PFSK-1 (cell line): Measurements from ENCODE around the gene PLK5.

Experiments
- FOXP2 ChIP-seq: optimal IDR thresholded peaks from 2 replicates; pipeline ENCODE3; 2011; ENCODE audit warnings: borderline replicate concordance, control low read depth, inconsistent platforms; ENCODE audit not compliant: insufficient read depth; ENCODE audit errors: extremely low read length, extremely low read depth
- POLR2AphosphoS5 ChIP-seq: IDR thresholded peaks from 2 replicates; pipeline ENCODE4 v1.6.1; 2012; ENCODE audit warnings: low read depth, mild to moderate bottlenecking, control low read depth, low read length, moderate library complexity
- REST ChIP-seq, 2 experiments: IDR thresholded peaks; 2 replicates each; pipeline versions ENCODE4 v1.6.1 to v1.8.0; 2011 to 2012; ENCODE audit warnings: low read depth in 2 of 2, low read length in 2 of 2, control low read depth in 1 of 2, inconsistent platforms in 1 of 2, mild to moderate bottlenecking in 1 of 2, moderate library complexity in 1 of 2; ENCODE audit not compliant: insufficient read depth in 1 of 2
- SIN3A ChIP-seq: IDR thresholded peaks from 2 replicates; pipeline ENCODE4 v1.6.1; 2012; ENCODE audit warnings: mild to moderate bottlenecking, low read length, moderate library complexity, borderline replicate concordance; ENCODE audit not compliant: insufficient read depth
- TAF1 ChIP-seq: IDR thresholded peaks from 2 replicates; pipeline ENCODE4 v1.6.1; 2012; ENCODE audit warnings: low read length, control low read depth, borderline replicate concordance; ENCODE audit not compliant: insufficient read depth

PLK5 gene

GRCh38 chr19:1576242-1577089 is 52.6 kb downstream of the PLK5 start:
- TF ChIP-seq POLR2AphosphoS5 (peak; percentile 10; the same call in 1 of the 2 replicates), TAF1 (no peak)

GRCh38 chr19:1577090-1577928 is 53.4 kb downstream of the PLK5 start:
- TF ChIP-seq SIN3A (no peak), TAF1 (no peak), REST (IDR thresholded peaks at IDR 0.05; ENCODE audit: insufficient read depth in 1 of 2, low read depth in 2 of 2, low read length in 2 of 2) (no peak), POLR2AphosphoS5 (no peak), FOXP2 (no peak)

GRCh38 chr19:1577929-1578618 is 54.2 kb downstream of the PLK5 start:
- TF ChIP-seq TAF1 (no peak), POLR2AphosphoS5 (no peak), SIN3A (no peak), FOXP2 (no peak), REST (IDR thresholded peaks at IDR 0.05; ENCODE audit: insufficient read depth in 1 of 2, low read depth in 2 of 2, low read length in 2 of 2) (no peak)

GRCh38 chr19:1579222-1579621 is 55.3 kb downstream of the PLK5 start:
- TF ChIP-seq SIN3A (no peak), REST (IDR thresholded peaks at IDR 0.05; ENCODE audit: insufficient read depth in 1 of 2, low read depth in 2 of 2, low read length in 2 of 2) (no peak), FOXP2 (no peak), TAF1 (no peak), POLR2AphosphoS5 (no peak)

DNA sequence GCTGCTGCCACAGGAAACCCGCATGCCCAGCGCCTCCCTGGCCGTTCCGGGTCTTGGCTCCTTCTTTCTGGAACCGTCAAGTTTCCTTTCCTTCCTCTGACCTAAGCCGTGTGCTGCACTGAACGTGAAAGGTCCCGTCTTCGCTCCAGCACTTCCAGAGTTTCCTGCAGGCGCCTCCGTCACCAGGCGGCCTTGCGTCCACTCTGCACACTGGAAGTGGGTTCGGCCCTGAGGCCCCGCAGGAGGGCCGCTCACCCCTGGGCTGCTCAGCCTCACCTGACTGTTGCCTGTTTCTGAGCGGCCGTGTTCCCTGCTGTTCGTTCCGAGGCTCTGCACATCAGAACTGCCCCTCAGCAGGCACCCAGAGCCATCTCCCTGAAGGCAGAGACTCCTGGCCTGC is 56.5 kb downstream of the PLK5 start:
- TF ChIP-seq SIN3A, result no peak
- TF ChIP-seq POLR2AphosphoS5, result no peak
- TF ChIP-seq TAF1, result no peak
- TF ChIP-seq FOXP2, result no peak
- TF ChIP-seq REST (IDR thresholded peaks at IDR 0.05; ENCODE audit: insufficient read depth in 1 of 2, low read depth in 2 of 2, low read length in 2 of 2), result no peak
